HFF-Myc (cell line): Measurements from ENCODE around the gene POLR1G.
"Not testable (repeated sequence)": the region's sequence is repeated elsewhere in the genome, so short reads cannot be mapped to it uniquely, and the experiment has no call there.

Experiments used
- DNase-seq: peaks from one replicate; pipeline ENCODE4 v3.0.0-alpha.2; 2011; ENCODE audit warnings: low read depth; ENCODE audit errors: extremely low read depth
- H3K4me3 ChIP-seq: replicated peaks from 2 replicates; pipeline ENCODE4 v1.5.1; 2011; ENCODE audit warnings: low read depth, mild to moderate bottlenecking, control low read depth, low read length
- CTCF ChIP-seq: IDR thresholded peaks from 2 replicates; pipeline ENCODE4 v1.5.1; 2012; ENCODE audit warnings: mild to moderate bottlenecking, low read depth, low read length, control low read depth; ENCODE audit errors: missing control alignments

POLR1G gene

DNA sequence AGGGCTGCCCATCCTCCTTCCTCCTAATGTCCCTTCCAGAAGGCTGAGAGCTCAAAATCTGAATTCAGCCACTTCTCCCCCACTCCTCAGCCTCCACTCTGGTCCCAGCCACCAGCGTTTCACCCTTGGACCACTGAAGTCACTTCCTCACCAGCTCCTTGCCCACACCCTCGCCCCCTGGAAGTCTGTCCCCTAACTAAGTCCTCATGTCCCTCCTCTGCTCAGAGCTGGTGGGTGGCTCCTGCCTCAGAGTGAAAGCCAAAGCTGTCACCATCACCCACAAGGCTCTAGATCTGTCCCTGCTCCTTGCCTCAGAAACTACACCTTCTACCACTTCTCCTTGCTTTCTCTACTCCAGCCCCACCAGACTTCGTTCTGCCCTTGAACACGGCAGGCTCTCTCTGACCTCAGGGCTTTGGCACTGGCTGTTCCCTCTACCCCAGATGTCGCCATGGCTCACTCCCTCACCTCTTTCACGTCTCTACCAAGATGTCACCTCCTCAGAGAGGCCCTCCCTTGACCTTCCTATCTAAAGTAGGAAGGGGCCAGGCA lies 15.6 kb downstream of the POLR1G start:
- no peak for TF ChIP-seq CTCF
- H3K4me3 ChIP-seq: peak overlapping the region; percentile 84
- no peak for DNase-seq

- no peak for TF ChIP-seq CTCF
- no peak for DNase-seq
- H3K4me3 ChIP-seq: peak overlapping the region; percentile 84
These were observed 16.7 kb downstream of the POLR1G start for GRCh38 chr19:45423033-45423588.

GRCh38 chr19:45423589-45424190 lies 17.2 kb downstream of the POLR1G start, which contains the start of gene ERCC1:
Gene ERCC1, minus strand, starts transcription at chr19:45423917. Its CDS starts 543 bp downstream, at chr19:45423374.
- peak; percentile 89 for DNase-seq
- no peak for TF ChIP-seq CTCF
- H3K4me3 ChIP-seq: peak within 1 kb of the TSS; percentile 84

- peak overlapping the region; percentile 84 for H3K4me3 ChIP-seq
- peak; percentile 93 for DNase-seq
- no peak for TF ChIP-seq CTCF
These were observed 18.0 kb downstream of the POLR1G start for GRCh38 chr19:45424191-45425058.

DNA sequence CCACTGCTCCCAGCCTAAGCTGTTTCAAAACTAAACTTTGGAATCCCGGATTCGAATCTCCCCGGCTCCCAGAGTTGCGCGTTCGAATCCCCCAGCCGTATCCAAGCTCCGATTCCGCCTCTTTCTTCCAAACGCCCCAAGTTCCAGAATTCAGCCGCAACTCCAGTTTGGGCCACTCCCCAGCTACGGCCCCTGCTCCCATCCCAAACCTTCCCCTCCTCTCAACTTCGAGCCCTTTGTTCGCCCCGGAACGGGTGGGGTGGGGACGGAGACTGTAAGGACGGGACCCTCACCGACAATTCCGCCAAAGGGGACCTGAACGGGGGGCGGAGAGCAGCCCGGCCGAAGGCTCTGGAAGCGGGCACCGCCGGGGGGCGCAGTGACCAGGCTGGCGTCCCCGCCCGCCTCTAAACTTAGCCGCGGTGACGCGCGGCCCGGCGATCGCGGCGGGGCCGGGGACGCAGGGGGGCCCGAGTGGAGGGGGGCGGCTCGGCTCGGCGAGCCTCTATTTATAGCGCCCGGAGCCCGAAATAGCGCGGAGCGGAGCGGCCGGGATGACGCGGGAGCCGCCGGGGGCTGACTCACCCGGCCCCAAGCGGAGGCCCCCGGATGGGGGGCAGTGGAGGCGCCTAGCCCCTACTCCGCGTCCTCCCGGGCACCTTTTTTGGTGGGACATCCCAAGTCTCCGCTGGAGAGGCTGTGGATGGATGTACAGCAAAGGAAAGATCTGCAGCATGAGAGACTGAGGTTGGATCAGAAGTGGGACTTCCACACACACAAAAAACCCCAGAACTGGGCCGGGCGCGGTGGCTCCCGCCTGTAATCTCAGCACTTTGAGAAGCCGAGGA lies 22.2 kb downstream of the POLR1G start:
- H3K4me3 ChIP-seq: peak overlapping the region; percentile 46
- no peak for DNase-seq
- peak; percentile 42 for TF ChIP-seq CTCF

DNA sequence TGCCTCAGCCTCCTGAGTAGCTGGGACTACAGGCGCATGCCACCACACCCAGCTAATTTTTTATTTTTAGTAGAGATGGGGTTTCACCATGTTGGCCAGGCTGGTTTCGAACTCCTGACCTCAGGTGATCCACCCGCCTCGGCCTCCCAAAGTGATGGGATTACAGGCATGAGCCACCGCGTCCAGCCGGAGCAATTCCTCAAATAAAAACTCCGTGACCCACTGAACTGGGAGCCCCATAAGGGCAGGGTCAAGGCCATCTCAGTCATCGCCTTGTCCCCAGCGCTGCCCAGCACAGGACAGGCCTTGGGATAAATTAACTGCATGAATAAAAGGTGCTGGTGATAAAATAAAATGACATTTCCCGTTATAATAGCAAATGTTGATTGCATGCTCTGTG lies 23.5 kb downstream of the POLR1G start:
- H3K4me3 ChIP-seq, DNase-seq: not testable (repeated sequence)

DNA sequence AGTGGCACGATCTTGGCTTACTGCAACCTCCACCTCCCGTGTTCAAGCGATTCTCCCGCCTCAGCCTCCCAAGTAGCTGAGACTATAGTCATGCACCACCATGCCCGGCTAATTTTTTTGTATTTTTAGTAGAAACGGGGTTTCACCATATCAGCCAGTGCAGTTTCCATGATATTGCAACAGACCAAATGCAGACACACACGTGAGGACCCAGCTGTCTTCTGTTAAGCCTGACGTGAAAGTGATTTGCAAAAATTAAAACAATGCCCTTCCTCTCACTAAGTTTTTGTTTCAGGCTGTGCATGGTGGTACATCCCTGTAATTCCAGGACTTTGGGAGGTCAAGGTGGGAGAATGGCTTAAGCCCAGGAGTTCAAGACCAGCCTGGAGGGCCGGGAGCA lies 24.6 kb downstream of the POLR1G start:
- DNase-seq, H3K4me3 ChIP-seq: not testable (repeated sequence)

GRCh38 chr19:45432543-45432942 lies 26.1 kb downstream of the POLR1G start:
- not testable (repeated sequence) for H3K4me3 ChIP-seq, DNase-seq
